NK-92 (cell line): ENCODE data around the gene SPATA1.
A peak's percentile ranks its signal among the peaks of the same experiment; 100 is the strongest.

Experiments used
- DNase-seq: peaks from one replicate; lab custom pipeline; 2025; ENCODE audit not compliant: unreplicated experiment; lab: John Stamatoyannopoulos, UW

SPATA1 gene, protein sequence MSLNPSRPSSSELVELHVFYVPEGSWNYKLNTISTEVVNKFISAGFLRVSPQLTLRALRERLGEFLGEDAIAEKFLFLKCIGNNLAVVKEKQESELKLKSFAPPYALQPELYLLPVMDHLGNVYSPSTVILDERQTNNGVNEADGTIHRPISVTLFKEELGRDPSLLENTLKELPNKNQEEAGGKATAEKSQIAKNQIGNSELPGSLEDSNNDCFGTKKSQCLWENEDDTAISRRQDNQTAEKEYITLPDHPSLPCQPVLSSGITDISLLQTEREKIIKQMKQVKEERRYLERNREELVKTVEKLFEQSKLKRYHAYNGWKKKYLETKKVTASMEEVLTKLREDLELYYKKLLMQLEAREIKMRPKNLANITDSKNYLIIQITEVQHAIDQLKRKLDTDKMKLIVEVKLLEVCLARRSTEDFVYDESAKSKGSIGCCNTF

GRCh38 chr1:84506002-84506728 is at the start of gene SPATA1, which contains the start of gene GNG5:
TSS of gene SPATA1 (plus strand) at chr1:84506386. CDS start at chr1:84516360, 9,974 bp downstream.
TSS of gene GNG5 (minus strand) at chr1:84506581. CDS start at chr1:84506091, 490 bp downstream.
- peak; percentile 77 for DNase-seq

GRCh38 chr1:84462118-84462517 is 44.1 kb upstream of the SPATA1 start:
- DNase-seq: no peak

DNA sequence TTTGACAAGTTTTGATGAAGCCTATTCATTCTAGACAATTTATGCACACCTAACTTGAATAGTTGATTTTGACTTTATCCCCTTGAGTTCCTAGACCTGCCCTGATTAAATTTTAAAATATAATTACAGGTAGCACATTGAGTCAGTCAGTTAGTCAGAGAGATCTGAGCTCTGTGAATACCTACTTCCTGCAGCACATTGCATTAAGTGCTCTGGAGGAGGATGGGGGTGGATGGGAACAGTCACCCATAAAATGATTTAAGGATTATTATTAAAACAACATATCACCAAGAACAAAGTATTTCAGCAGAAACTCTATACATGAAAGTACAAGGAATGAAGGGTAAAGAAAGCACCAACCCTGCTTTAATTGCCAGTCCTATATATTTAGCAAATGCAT is 38.9 kb upstream of the SPATA1 start:
- DNase-seq: no peak

DNA sequence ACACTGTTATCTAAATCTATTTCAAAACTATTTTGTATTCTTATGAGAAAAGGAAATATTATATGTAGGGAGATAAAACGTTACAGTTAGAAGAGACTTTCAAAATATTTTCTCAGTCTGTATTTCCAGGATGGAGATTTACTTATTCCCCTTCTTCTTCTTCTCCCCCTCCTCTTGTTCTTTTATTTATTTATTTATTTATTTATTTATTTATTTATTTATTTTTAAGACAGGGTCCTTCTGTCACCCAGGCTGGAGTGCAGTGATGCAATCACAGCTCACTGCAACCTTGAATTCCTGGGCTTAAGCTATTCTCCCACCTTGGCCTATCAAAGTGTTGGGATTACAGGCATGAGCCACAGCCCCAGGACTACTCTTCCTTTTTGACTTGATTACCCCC is 30.0 kb upstream of the SPATA1 start:
- DNase-seq: no peak

DNA sequence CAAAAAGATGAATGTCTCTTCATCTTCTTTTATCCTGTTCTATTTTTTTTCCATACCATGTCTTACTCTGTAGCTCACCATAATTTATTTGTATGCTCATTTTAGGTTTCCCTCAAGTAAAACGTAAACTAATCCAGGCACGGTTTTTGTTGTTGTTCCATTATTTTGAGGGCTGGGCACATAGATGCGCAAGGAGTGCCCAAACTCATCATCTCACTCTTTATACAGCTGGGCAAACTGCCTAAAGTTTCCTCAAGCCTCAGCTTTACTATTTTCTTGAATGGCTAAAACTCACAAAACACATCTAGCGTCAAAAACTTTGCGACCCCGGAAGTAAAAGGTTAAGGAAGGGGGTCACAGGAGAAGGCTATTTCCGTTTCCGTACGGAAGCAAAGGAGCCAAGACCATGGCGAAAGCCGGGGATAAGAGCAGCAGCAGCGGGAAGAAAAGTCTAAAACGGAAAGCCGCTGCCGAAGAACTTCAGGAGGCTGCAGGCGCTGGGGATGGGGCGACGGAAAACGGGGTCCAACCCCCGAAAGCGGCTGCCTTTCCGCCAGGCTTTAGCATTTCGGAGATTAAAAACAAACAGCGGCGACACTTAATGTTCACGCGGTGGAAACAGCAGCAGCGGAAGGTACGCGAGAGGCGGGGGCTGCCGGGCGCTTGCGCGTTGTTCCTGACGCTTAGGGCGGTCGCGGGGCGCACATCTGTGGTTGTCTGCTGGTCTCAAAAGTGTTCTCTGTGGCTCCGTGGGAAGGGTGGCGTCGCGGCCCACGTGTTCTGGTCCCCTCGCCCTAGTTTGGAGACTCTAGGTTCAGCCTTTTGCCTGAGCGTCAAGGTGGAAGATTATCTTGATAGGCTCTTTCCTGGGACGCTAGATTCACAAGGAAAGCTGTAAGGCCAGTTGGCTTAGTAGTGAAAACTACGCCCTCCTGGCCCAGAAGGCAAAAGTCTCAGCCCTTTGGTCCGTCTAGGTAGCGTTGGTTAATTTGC is 27.0 kb upstream of the SPATA1 start, which contains the start of gene RPF1:
Gene RPF1 (plus strand): TSS at position 391 of the 993 bp plus-strand sequence. CDS start 16 bp downstream, at position 407.
- no peak for DNase-seq

DNA sequence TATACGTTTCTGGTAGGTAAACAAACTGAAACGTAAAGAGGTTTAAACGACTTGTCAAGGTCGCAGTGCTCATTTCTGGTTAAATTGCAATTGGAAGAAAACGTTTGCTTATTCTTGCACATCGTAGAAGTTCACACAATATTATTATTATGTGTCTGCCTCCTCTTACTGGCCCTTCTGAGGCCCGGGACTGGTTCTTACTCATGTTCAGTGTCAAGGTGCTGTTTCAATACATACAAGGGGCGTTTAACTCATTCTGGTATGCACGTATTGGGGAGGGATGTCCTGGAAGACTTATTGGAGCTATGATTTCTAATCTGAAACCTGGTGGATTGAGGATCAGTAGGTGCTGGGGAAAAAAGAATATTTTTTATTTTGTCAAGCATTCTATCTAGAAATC is 26.2 kb upstream of the SPATA1 start:
- DNase-seq: no peak

GRCh38 chr1:84480650-84481049 is 25.5 kb upstream of the SPATA1 start:
- DNase-seq: no peak

GRCh38 chr1:84481317-84481716 is 24.9 kb upstream of the SPATA1 start:
- no peak for DNase-seq

DNA sequence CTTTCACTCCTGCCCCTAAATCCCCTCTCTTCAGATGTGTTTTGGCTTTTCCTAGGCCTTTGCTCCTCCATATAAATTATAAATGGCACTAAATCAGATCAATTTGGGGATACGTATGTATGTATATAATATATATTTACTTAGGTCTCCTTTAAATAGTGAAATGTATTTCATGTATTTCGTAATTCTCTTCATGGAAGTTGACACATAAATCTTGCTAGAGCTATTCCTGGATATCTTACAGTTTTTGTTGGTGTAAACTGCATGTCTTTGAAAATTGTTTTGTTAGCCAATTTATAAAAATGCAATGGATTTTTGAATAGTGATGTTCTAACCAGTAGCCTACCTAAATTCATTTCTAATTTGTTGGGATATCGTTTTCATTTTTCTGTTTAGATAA is 18.1 kb upstream of the SPATA1 start:
- DNase-seq: no peak

GRCh38 chr1:84489766-84490165 is 16.4 kb upstream of the SPATA1 start:
- no peak for DNase-seq

DNA sequence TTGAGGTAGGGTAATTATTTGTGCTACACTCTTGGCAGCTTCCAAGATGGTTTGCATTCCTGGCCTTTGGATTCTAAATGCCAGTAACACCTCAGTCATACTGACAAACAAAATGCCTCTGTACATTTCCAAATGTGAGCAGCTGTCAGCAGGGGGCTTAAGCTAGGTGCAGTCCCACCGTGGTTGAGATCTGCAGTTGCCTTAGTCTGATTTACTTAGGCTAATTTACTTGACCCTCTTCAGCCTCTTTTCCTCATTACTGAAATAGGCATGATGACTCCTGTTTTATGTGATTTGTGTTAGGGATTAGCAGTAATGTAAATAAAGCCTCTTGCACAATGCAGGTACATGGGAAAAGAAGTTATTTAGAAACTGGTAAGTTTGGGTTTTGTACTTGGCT is 13.5 kb upstream of the SPATA1 start:
- DNase-seq: no peak

DNA sequence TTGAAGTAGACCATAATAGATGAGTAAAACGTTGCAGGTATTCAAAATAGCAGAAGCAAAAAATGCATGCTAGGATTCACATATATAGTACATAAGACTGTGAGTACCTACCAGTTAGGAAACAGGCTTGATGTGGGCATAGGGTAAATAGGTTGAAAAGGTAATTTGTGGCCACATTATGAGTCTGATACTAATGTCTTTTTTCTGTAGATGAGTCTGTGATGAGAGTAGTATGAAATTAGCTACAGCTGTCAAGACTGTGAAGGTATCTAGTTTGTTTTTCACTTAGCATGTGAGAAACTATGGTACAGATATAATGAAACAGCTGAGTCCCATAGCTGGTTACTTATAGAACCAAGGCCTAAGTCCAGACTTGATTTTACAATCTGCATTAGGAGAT is 12.4 kb upstream of the SPATA1 start:
- no peak for DNase-seq

GRCh38 chr1:84496498-84496897 is 9.7 kb upstream of the SPATA1 start:
- no peak for DNase-seq

- no peak for DNase-seq
These were observed 8.4 kb upstream of the SPATA1 start for GRCh38 chr1:84497631-84498275.

- DNase-seq: no peak
These were observed 3.3 kb upstream of the SPATA1 start for GRCh38 chr1:84502927-84503326.

DNA sequence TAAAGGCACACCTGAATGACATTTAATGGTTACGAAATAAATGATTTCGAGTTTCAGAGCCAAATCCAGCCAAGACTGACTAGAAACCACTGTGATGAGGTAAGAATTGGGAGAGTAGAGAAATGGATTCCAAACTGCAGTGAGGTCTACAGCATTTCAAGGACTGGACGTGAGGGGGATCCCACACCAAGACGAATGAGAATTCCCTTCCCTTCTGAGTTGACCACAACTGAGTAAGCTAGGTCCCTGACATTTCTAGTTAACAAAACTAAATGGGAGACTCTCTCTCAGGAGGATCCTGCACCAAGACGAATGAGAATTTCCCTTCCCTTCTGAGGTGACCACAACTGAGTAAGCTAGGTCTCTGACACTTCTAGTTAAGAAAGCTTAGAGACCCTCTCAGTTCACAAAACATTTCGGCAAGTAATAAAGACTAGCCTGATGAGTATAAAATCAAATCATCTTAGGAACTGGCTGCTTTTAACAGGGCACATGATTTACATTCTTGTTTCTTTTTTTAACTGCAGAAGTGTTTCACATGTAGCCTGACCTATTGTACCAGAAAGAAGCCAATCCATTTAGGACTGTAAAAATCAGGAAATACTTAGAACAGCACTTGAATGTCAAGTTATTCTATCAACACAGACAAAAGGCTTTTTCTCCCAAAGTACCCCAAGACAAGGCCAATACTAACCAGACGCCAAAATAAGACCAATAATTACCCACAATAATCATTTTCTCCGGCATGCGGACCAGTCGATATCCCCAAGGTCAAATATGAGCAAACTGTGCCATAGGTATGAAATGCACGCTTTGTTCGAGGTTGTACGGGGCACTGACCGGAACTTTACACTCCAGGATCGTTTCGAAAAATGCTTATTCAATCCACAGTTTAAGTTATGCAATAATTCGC is 1.4 kb upstream of the SPATA1 start:
- DNase-seq: no peak

DNA sequence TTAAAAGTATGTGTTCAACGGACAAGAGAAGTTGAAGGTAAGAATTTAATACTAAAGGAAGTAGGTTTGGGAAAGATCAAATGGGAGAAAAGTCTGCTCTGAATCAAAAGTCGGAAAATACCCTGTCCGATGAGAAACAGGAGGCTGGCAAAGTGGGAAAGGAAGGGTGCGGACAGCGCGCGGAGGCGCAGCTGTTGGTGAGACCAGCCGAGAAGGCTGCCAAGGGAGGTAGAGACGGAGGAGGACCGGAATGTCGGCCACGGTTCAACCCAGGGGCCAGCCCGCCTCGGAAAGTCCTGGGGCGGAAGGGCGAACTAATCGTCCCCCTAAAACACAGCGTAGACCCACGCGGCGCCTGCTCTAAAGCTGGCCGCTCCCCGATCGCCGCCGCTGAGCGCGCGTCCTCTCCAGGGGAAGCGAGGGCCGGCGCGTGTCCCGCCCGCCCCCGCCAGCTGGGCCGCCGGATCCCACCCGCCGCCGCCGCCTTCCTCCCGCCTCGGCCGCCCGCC is 639 bp upstream of the SPATA1 start:
- no peak for DNase-seq

DNA sequence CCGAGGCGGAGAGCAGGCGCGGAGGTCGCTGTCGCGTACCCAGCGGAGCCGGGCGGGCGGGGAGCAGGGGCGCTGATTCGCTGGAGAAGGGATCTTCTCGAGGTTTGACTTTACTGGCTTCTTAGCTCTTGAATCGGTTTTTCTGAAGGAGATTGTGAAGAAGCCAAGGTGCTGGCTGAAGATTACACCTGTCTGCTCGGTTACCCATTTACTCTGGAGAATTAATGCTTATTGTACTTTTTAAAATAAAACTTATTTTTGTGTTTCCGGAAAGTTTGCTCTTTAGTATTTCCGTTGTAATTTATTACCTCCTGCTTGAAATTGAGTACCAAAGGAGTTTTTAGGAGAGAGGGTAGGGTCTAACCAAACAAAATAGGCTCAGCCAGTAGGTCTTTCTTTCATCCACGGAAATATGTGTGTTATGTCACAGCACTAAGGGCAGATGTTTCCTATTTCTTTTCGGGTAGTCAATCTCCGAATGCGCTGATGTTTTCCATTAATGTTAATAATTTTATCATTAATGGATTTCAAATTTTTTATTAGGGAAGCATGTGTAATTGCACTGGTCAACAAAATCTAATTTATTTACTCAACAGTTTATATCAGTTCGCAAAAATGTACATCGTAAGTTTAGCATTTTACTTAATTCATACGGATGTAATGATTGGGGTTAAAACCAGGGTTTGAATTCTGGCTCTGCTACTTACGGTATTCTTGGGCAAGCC is 705 bp downstream of the SPATA1 start:
- DNase-seq: no peak
